GM19438 (cell line): ENCODE data around the gene AMFR.

Experiments used
- ATAC-seq: cut with Tn5 transposase; IDR thresholded peaks from one replicate; pipeline ENCODE4 v1.9.1; 2021; ENCODE audit warnings: low read depth; ENCODE audit not compliant: unreplicated experiment

The AMFR gene

GRCh38 chr16:56424791-56425438 is 430 bp downstream of the AMFR start:
- ATAC-seq: peak; percentile 22

- ATAC-seq: no peak
These were observed 961 bp downstream of the AMFR start for GRCh38 chr16:56424404-56424764.

GRCh38 chr16:56423584-56424403 is 1.6 kb downstream of the AMFR start:
- ATAC-seq: no peak

GRCh38 chr16:56422896-56423441 is 2.4 kb downstream of the AMFR start:
- ATAC-seq: no peak

GRCh38 chr16:56421976-56422669 is 3.2 kb downstream of the AMFR start:
- no peak for ATAC-seq

- ATAC-seq: no peak
These were observed 4.0 kb downstream of the AMFR start for GRCh38 chr16:56421313-56421712.

GRCh38 chr16:56420613-56421012 is 4.7 kb downstream of the AMFR start:
- no peak for ATAC-seq

GRCh38 chr16:56419740-56420548 is 5.4 kb downstream of the AMFR start:
- no peak for ATAC-seq

- no peak for ATAC-seq
These were observed 8.2 kb downstream of the AMFR start for GRCh38 chr16:56417138-56417537.

GRCh38 chr16:56415875-56416274 is 9.5 kb downstream of the AMFR start:
- no peak for ATAC-seq

GRCh38 chr16:56414366-56414765 is 11.0 kb downstream of the AMFR start:
- no peak for ATAC-seq

GRCh38 chr16:56413381-56413780 is 12.0 kb downstream of the AMFR start:
- ATAC-seq: no peak

GRCh38 chr16:56411624-56412023 is 13.7 kb downstream of the AMFR start:
- ATAC-seq: no peak

- no peak for ATAC-seq
These were observed 14.2 kb downstream of the AMFR start for GRCh38 chr16:56411123-56411522.

GRCh38 chr16:56409195-56409594 is 16.1 kb downstream of the AMFR start:
- no peak for ATAC-seq

- ATAC-seq: no peak
These were observed 16.8 kb downstream of the AMFR start for GRCh38 chr16:56408379-56409098.

- ATAC-seq: no peak
These were observed 19.2 kb downstream of the AMFR start for GRCh38 chr16:56405977-56406672.

- ATAC-seq: no peak
These were observed 23.9 kb downstream of the AMFR start for GRCh38 chr16:56401482-56401881.

GRCh38 chr16:56400458-56400857 is 24.9 kb downstream of the AMFR start:
- ATAC-seq: no peak
